Caco-2 (cell line): ENCODE measurements around the gene GALNTL6. TPM values are rescaled to one million over a fixed set of nuclear protein-coding genes. Genes with fewer than 3 reads are reported as not detected.
"Not testable (repeated sequence)": the region's sequence is repeated elsewhere in the genome, so short reads cannot be mapped to it uniquely, and the experiment has no call there.

ENCODE experiments used
- BruUV-seq: library from RNA; stranded (reverse); fragments of 400-500 nt; replicated peaks from 2 replicates; lab custom pipeline; 2021; lab: Mats Ljungman, UMichigan
- CTCF ChIA-PET: fragments of 300-600 bp; sonication (Branson Sonifier 250); formaldehyde crosslinking; loops from one replicate; lab custom pipeline; 2022; ENCODE audit warnings: antibody characterized with exemption; lab: Charles Lee
- POLR2A ChIA-PET: fragments of 300-600 bp; sonication (Branson Sonifier 250); formaldehyde crosslinking; loops from one replicate; lab custom pipeline; 2022; ENCODE audit warnings: antibody characterized with exemption; lab: Charles Lee
- DNase-seq, 2 experiments: peaks; one replicate each; pipeline versions ENCODE4 v3.0.0 to v3.0.0-alpha.2; 2020 to 2022
- H3K27me3 ChIP-seq: replicated peaks from 2 replicates; pipeline ENCODE4 v1.6.0; 2011; ENCODE audit warnings: low read length; ENCODE audit not compliant: control insufficient read depth, insufficient read depth
- H3K36me3 ChIP-seq: 2 replicates; pipeline ENCODE4 v1.5.1; 2011; ENCODE audit warnings: low read length; ENCODE audit not compliant: control insufficient read depth, insufficient read depth
- H3K4me1 ChIP-seq: fragments of 250-450 bp; sonication (Bioruptor Pico); 2 replicates; pipeline ENCODE4 v1.5.1; 2020; ENCODE audit warnings: mild to moderate bottlenecking
- H3K4me3 ChIP-seq: 2 replicates; pipeline ENCODE4 v1.5.1; 2011; ENCODE audit warnings: low read depth, mild to moderate bottlenecking, control low read depth, low read length
- H3K9me3 ChIP-seq: fragments of 250-450 bp; sonication (Bioruptor Pico); 2 replicates; pipeline ENCODE4 v1.5.1; 2020; ENCODE audit warnings: mild to moderate bottlenecking, moderate library complexity
- H3K27ac Mint-ChIP-seq: one replicate; pipeline ENCODE4 v1.8.0; 2022; ENCODE audit warnings: mixed read lengths; ENCODE audit not compliant: unreplicated experiment
- H3K27me3 Mint-ChIP-seq: one replicate; pipeline ENCODE4 v1.8.0; 2022; ENCODE audit warnings: mixed read lengths; ENCODE audit not compliant: insufficient read depth, unreplicated experiment
- H3K36me3 Mint-ChIP-seq: one replicate; pipeline ENCODE4 v1.8.0; 2022; ENCODE audit warnings: mild to moderate bottlenecking, mixed read lengths; ENCODE audit not compliant: insufficient read depth, unreplicated experiment
- H3K4me1 Mint-ChIP-seq: one replicate; pipeline ENCODE4 v1.8.0; 2022; ENCODE audit warnings: low read depth, mixed read lengths; ENCODE audit not compliant: unreplicated experiment
- H3K4me3 Mint-ChIP-seq: one replicate; pipeline ENCODE4 v1.8.0; 2022; ENCODE audit warnings: mild to moderate bottlenecking, moderate library complexity, mixed read lengths; ENCODE audit not compliant: unreplicated experiment
- H3K9me3 Mint-ChIP-seq: one replicate; pipeline ENCODE4 v1.8.0; 2022; ENCODE audit warnings: mixed read lengths; ENCODE audit not compliant: unreplicated experiment
- intact Hi-C: fragments of 100-400 bp; cut with micrococcal nuclease; formaldehyde crosslinking; loops from one replicate; pipeline ENCODE4 v1.10.0; 2022; ENCODE audit not compliant: unreplicated experiment
- total RNA-seq: library from RNA; stranded (reverse); gene quantifications from 2 replicates; pipeline ENCODE4 v1.2.3, GENCODE V29; 2022
- TF ChIP-seq, protein P1 (sequence below), 2 experiments: fragments of 200-600 bp in 1 of 2; IDR thresholded peaks; 1 replicate in 1 of 2; 2 replicates in 1 of 2; pipeline versions ENCODE4 v1.5.1 to v1.8.0; 2011 to 2022; ENCODE audit warnings: antibody characterized with exemption in 1 of 2, control low read depth in 1 of 2, inconsistent platforms in 1 of 2, low read depth in 1 of 2, low read length in 1 of 2, mild to moderate bottlenecking in 1 of 2, moderate library complexity in 1 of 2; ENCODE audit not compliant: insufficient read depth in 1 of 2, severe bottlenecking in 1 of 2, unreplicated experiment in 1 of 2

The GALNTL6 gene
- total RNA-seq, 1 experiment from 2014 or later = not detected

DNA sequence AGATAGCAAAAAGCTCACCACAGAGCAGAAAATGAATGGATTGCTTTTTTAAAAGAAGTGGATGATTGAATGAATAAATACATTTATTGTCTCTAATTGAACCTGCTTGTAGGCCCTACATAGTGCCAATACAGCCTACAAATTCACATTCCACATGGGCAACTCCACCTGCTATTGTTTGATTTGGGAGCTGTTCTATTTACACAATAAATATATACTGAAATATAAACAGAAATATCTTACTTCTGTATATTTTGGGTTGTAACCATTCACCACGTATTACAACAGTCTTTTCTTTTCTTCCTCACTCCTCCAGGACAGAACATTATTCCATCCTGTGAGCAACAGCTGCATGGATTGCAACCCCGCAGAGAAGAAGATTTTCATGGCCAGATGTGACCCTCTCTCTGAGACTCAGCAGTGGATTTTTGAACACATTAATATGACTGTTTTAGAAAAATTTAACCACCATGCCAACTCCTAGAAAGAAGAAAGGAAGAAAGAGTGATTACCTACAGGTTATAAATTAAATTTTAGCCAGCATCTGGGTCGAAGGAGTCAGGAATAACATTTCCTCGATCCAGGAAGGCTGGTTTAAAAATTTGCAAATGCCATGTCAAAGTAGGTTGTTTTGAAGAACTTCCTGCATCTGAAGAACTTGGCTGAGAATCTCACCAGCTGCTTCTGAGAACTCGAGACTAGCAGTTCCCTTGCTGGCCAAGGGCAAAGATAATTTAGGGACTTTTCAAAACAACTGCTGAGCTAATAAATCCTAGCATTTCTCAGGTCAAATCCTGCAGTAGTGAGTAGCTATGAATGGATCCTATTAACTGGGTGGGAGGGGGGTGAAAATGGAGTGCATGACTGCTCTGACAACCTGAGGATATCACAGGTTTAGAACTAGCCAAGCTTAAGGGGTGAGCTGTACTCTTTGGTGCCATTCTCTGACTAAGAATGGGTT lies 1226.7 kb downstream of the GALNTL6 start:
- Mint-ChIP-seq H3K27me3 (no peaks in the 10 kb centered on the region), H3K4me3 (no peak overlapping the region), H3K9me3 (no peaks in the 10 kb centered on the region), H3K4me1 (peaks cover 6% of the 10 kb centered on the region), H3K36me3 (no peaks in the 10 kb centered on the region), H3K27ac (no peak overlapping the region)
- Histone ChIP-seq H3K36me3 (no peaks in the 10 kb centered on the region), H3K9me3 (no peaks in the 10 kb centered on the region), H3K4me3 (no peak overlapping the region), H3K27me3 (no peaks in the 10 kb centered on the region), H3K4me1 (no peaks in the 10 kb centered on the region)
- ChIA-PET CTCF (no interaction called here), POLR2A (no interaction called here)
- TF ChIP-seq, protein P1, sequence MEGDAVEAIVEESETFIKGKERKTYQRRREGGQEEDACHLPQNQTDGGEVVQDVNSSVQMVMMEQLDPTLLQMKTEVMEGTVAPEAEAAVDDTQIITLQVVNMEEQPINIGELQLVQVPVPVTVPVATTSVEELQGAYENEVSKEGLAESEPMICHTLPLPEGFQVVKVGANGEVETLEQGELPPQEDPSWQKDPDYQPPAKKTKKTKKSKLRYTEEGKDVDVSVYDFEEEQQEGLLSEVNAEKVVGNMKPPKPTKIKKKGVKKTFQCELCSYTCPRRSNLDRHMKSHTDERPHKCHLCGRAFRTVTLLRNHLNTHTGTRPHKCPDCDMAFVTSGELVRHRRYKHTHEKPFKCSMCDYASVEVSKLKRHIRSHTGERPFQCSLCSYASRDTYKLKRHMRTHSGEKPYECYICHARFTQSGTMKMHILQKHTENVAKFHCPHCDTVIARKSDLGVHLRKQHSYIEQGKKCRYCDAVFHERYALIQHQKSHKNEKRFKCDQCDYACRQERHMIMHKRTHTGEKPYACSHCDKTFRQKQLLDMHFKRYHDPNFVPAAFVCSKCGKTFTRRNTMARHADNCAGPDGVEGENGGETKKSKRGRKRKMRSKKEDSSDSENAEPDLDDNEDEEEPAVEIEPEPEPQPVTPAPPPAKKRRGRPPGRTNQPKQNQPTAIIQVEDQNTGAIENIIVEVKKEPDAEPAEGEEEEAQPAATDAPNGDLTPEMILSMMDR (IDR thresholded peaks at IDR 0.05; ENCODE audit: insufficient read depth in 1 of 2, low read depth in 1 of 2, low read length in 1 of 2, severe bottlenecking in 1 of 2, unreplicated experiment in 1 of 2) = no peak
- intact Hi-C loops = no loop called here
- no peak for DNase-seq
- BruUV-seq = no TSS peak

GRCh38 chr4:173041482-173041881 lies 1228.3 kb downstream of the GALNTL6 start:
- no TSS peak for BruUV-seq
- Histone ChIP-seq H3K4me3 (no peak overlapping the region), H3K27me3 (no peaks in the 10 kb centered on the region), H3K4me1 (no peaks in the 10 kb centered on the region), H3K36me3 (no peaks in the 10 kb centered on the region), H3K9me3 (no peaks in the 10 kb centered on the region)
- peaks cover 6% of the 10 kb centered on the region for H3K4me1 Mint-ChIP-seq
- CTCF ChIA-PET = no interaction called here
- no peak overlapping the region for H3K27ac Mint-ChIP-seq
- intact Hi-C loops = no loop called here
- H3K4me3 Mint-ChIP-seq = no peak overlapping the region
- DNase-seq = no peak
- H3K36me3 Mint-ChIP-seq = no peaks in the 10 kb centered on the region
- no peaks in the 10 kb centered on the region for H3K27me3 Mint-ChIP-seq
- TF ChIP-seq, protein P1 (IDR thresholded peaks at IDR 0.05; ENCODE audit: insufficient read depth in 1 of 2, low read depth in 1 of 2, low read length in 1 of 2, severe bottlenecking in 1 of 2, unreplicated experiment in 1 of 2) = no peak
- H3K9me3 Mint-ChIP-seq = no peaks in the 10 kb centered on the region
- POLR2A ChIA-PET = no interaction called here

GRCh38 chr4:173042139-173042538 lies 1228.9 kb downstream of the GALNTL6 start:
- intact Hi-C loops, POLR2A ChIA-PET, H3K9me3 ChIP-seq, H3K4me1 ChIP-seq, DNase-seq, H3K36me3 Mint-ChIP-seq, H3K36me3 ChIP-seq, H3K4me1 Mint-ChIP-seq, H3K4me3 Mint-ChIP-seq, H3K9me3 Mint-ChIP-seq, BruUV-seq, H3K27me3 ChIP-seq, CTCF ChIA-PET, H3K27me3 Mint-ChIP-seq, H3K4me3 ChIP-seq, H3K27ac Mint-ChIP-seq: not testable (repeated sequence)
